Measurements from ENCODE around the gene CCNH.

GRCh38 chr5:87403409-87403808 is 9.3 kb downstream of the CCNH start:
- TF ChIP-seq YY1 (IDR thresholded peaks at IDR 0.05; ENCODE audit: insufficient read depth, insufficient read length) = no peak
- TF ChIP-seq SUZ12 (IDR thresholded peaks at IDR 0.05; ENCODE audit: extremely low read depth, insufficient read depth, insufficient read length) = no peak

Data from NT2/D1 (cell line).